Measurements from ENCODE around the gene SLC25A25. TPM values are rescaled to one million over a fixed set of nuclear protein-coding genes. Genes with fewer than 3 reads are reported as not detected.

The SLC25A25 gene
- total and polyA plus RNA-seq, 2 donors (not counting 3 experiments of a cell fraction or from before 2014, with no cell fraction given), result 18.1 to 20.2 TPM

GRCh38 chr9:128155736-128156500 lies 87.9 kb downstream of the SLC25A25 start:
- ChIA-PET CTCF (interaction anchor here (0.9 to 1.2 kb wide), 2 partner anchors 17 to 38 kb away, joined by 3 to 7 read pairs; no protein-coding TSS in a partner anchor), POLR2A (no interaction called here)
- no peak for TF ChIP-seq JUN (IDR thresholded peaks at IDR 0.05; ENCODE audit: borderline replicate concordance, insufficient read depth, insufficient read length, low read depth)
- no peak for TF ChIP-seq MYC (IDR thresholded peaks at IDR 0.05; ENCODE audit: low read depth, low read length)
- no peak for TF ChIP-seq EZH2 (IDR thresholded peaks at IDR 0.05; ENCODE audit: borderline replicate concordance, low read depth, low read length, severe bottlenecking)
- no peak for TF ChIP-seq POLR2AphosphoS5 (IDR thresholded peaks at IDR 0.05; ENCODE audit: insufficient read depth, low read depth, low read length)
- no peak for TF ChIP-seq GATA2 (IDR thresholded peaks at IDR 0.05; ENCODE audit: insufficient read depth, insufficient read length, low read depth, low read length)
- TF ChIP-seq POLR2A (IDR thresholded peaks at IDR 0.05; ENCODE audit: low read depth, low read length), result no peak
- TF ChIP-seq, protein P1, sequence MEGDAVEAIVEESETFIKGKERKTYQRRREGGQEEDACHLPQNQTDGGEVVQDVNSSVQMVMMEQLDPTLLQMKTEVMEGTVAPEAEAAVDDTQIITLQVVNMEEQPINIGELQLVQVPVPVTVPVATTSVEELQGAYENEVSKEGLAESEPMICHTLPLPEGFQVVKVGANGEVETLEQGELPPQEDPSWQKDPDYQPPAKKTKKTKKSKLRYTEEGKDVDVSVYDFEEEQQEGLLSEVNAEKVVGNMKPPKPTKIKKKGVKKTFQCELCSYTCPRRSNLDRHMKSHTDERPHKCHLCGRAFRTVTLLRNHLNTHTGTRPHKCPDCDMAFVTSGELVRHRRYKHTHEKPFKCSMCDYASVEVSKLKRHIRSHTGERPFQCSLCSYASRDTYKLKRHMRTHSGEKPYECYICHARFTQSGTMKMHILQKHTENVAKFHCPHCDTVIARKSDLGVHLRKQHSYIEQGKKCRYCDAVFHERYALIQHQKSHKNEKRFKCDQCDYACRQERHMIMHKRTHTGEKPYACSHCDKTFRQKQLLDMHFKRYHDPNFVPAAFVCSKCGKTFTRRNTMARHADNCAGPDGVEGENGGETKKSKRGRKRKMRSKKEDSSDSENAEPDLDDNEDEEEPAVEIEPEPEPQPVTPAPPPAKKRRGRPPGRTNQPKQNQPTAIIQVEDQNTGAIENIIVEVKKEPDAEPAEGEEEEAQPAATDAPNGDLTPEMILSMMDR (IDR thresholded peaks at IDR 0.05; ENCODE audit: extremely low read depth in 1 of 2, insufficient read depth in 1 of 2, low read depth in 1 of 2, low read length in 2 of 2), result no peak
- TF ChIP-seq FOS (IDR thresholded peaks at IDR 0.05; ENCODE audit: borderline replicate concordance, insufficient read depth, low read length), result no peak
- TF ChIP-seq, protein P2, sequence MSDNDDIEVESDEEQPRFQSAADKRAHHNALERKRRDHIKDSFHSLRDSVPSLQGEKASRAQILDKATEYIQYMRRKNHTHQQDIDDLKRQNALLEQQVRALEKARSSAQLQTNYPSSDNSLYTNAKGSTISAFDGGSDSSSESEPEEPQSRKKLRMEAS (IDR thresholded peaks at IDR 0.05; ENCODE audit: insufficient read depth, insufficient read length), result no peak
- no peak overlapping the region for H3K4me3 ChIP-seq (replicated peaks in 1 of 3; ENCODE audit: insufficient read depth in 1 of 3, low read depth in 1 of 3, low read length in 3 of 3)
- no peak overlapping the region for H3K9ac ChIP-seq (replicated peaks; ENCODE audit: extremely low read depth, insufficient read depth, low read length)
- BruUV-seq (replicated peaks), result no TSS peak
- H3K9me1 ChIP-seq (replicated peaks; ENCODE audit: control insufficient read depth, extremely low read depth, insufficient read depth, low read length), result no peaks in the 10 kb centered on the region
- FAIRE-seq (no peak), DNase-seq (ENCODE audit: low read depth, low spot score) (no peak)
- H3K36me3 ChIP-seq (ENCODE audit: control insufficient read depth in 2 of 2, extremely low read depth in 1 of 2, insufficient read depth in 2 of 2, low read length in 2 of 2), result no peaks in the 10 kb centered on the region
- H3K4me1 ChIP-seq (ENCODE audit: control insufficient read depth, extremely low read depth, insufficient read depth, low read length), result peaks cover 7% of the 10 kb centered on the region
- dilution Hi-C loops (cut with MboI; ENCODE audit: extremely low pct_ligation_motif_present, low sequenced_read_pairs), result no loop called here
- no peaks in the 10 kb centered on the region for H3K9me3 ChIP-seq (replicated peaks; ENCODE audit: control insufficient read depth, insufficient read depth, low read length)
- H3K27ac ChIP-seq (ENCODE audit: insufficient read depth, low read depth, low read length), result no peak overlapping the region
- intact Hi-C loops (cut with micrococcal nuclease), result no loop called here
- H3K79me2 ChIP-seq (ENCODE audit: control insufficient read depth, insufficient read depth, low read length), result no peaks in the 10 kb centered on the region
- no peaks in the 10 kb centered on the region for H3K27me3 ChIP-seq (ENCODE audit: control insufficient read depth in 2 of 2, insufficient read depth in 2 of 2, low read length in 2 of 2)
- H2AFZ ChIP-seq (ENCODE audit: low read depth, low read length), result no peak overlapping the region
- no peaks in the 10 kb centered on the region for H4K20me1 ChIP-seq (replicated peaks; ENCODE audit: control insufficient read depth, extremely low read depth, insufficient read depth, low read length)
- no peak overlapping the region for H3K4me2 ChIP-seq (ENCODE audit: insufficient read depth, low read length)

Other genes with a start within 250 kb of the SLC25A25 start
- gene ENG, start 213.6 kb upstream of the SLC25A25 start, total RNA-seq, result 688 and 728 TPM in 2 replicates
- 338 and 355 TPM in 2 replicates for gene ENG, start 213.6 kb upstream of the SLC25A25 start, polyA plus RNA-seq
- gene AK1, start 190.6 kb upstream of the SLC25A25 start, total RNA-seq, result 113 and 115 TPM in 2 replicates
- gene AK1, start 190.6 kb upstream of the SLC25A25 start, polyA plus RNA-seq, result 148 and 157 TPM in 2 replicates
- gene ST6GALNAC6, start 168.6 kb upstream of the SLC25A25 start, total RNA-seq, result 43.0 and 43.5 TPM in 2 replicates
- gene ST6GALNAC6, start 168.6 kb upstream of the SLC25A25 start, polyA plus RNA-seq, result 78.9 and 93.6 TPM in 2 replicates
- gene ST6GALNAC4, start 151.2 kb upstream of the SLC25A25 start, total RNA-seq, result 38.1 and 45.9 TPM in 2 replicates
- 85.3 and 108 TPM in 2 replicates for gene ST6GALNAC4, start 151.2 kb upstream of the SLC25A25 start, polyA plus RNA-seq
- gene PIP5KL1, start 137.5 kb upstream of the SLC25A25 start, total RNA-seq, result 2.9 and 3.8 TPM in 2 replicates
- gene PIP5KL1, start 137.5 kb upstream of the SLC25A25 start, polyA plus RNA-seq, result 1.5 and 2.3 TPM in 2 replicates
- gene DPM2, start 130.4 kb upstream of the SLC25A25 start, total RNA-seq, result 41.9 and 47.9 TPM in 2 replicates
- 63.9 and 85.0 TPM in 2 replicates for gene DPM2, start 130.4 kb upstream of the SLC25A25 start, polyA plus RNA-seq
- gene EEIG1, start 87.2 kb upstream of the SLC25A25 start, total RNA-seq, result 16.4 and 19.0 TPM in 2 replicates
- gene EEIG1, start 87.2 kb upstream of the SLC25A25 start, polyA plus RNA-seq, result 8.4 and 13.5 TPM in 2 replicates
- gene NAIF1, start 912 bp upstream of the SLC25A25 start, total RNA-seq, result 8.2 and 9.7 TPM in 2 replicates
- gene NAIF1, start 912 bp upstream of the SLC25A25 start, polyA plus RNA-seq, result 9.7 and 10.1 TPM in 2 replicates
- 64.2 and 69.6 TPM in 2 replicates for gene PTGES2, start 59.5 kb downstream of the SLC25A25 start, total RNA-seq
- gene PTGES2, start 59.5 kb downstream of the SLC25A25 start, polyA plus RNA-seq, result 69.8 and 69.9 TPM in 2 replicates
- not detected in 2 replicates for gene LCN2, start 81.2 kb downstream of the SLC25A25 start, total RNA-seq
- not detected in 2 replicates for gene LCN2, start 81.2 kb downstream of the SLC25A25 start, polyA plus RNA-seq
- 51.0 and 53.2 TPM in 2 replicates for gene BBLN, start 92.0 kb downstream of the SLC25A25 start, total RNA-seq
- 124 and 206 TPM in 2 replicates for gene BBLN, start 92.0 kb downstream of the SLC25A25 start, polyA plus RNA-seq
- gene CIZ1, start 123.3 kb downstream of the SLC25A25 start, total RNA-seq, result 143 and 150 TPM in 2 replicates
- 88.3 and 97.2 TPM in 2 replicates for gene CIZ1, start 123.3 kb downstream of the SLC25A25 start, polyA plus RNA-seq
- 2.9 and 7.9 TPM in 2 replicates for gene DNM1, start 135.1 kb downstream of the SLC25A25 start, total RNA-seq
- 0.59 TPM in 2 replicates for gene DNM1, start 135.1 kb downstream of the SLC25A25 start, polyA plus RNA-seq
- 107 and 114 TPM in 2 replicates for gene GOLGA2, start 207.8 kb downstream of the SLC25A25 start, total RNA-seq
- gene GOLGA2, start 207.8 kb downstream of the SLC25A25 start, polyA plus RNA-seq, result 42.3 and 52.3 TPM in 2 replicates
- 21.2 and 25.2 TPM in 2 replicates for gene SWI5, start 208.0 kb downstream of the SLC25A25 start, total RNA-seq
- gene SWI5, start 208.0 kb downstream of the SLC25A25 start, polyA plus RNA-seq, result 58.0 and 62.0 TPM in 2 replicates

Measured in endothelial cell of umbilical vein (primary cell).